ENCODE results near the gene CCDC134. TPM values are rescaled to one million over a fixed set of nuclear protein-coding genes. Genes with fewer than 3 reads are reported as not detected.
"Not testable (repeated sequence)": the region's sequence is repeated elsewhere in the genome, so short reads cannot be mapped to it uniquely, and the experiment has no call there.

CCDC134 gene
- total RNA-seq, 1 donor from 2014 or later, result 13.2 TPM

DNA sequence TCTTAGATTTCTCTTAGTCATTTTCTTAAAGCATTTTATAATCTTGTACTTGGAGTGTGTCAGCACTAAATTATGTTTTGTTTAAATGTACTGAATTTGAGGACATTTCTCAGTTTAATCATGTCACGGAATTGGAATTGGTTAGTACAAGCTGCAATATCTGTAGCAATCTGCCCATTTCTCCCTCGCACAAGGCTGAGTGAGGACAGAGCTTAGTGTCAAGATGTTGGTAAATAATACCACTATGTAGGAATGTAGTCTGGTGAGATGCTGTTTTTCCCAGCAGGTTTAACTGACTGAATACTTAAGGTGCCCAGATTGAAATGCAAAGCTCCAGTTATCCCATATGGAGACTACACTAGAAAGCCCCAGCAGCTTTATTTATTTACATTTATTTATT, 63.0 kb downstream of the CCDC134 start:
- no peaks in the 10 kb centered on the region for H3K9me3 Mint-ChIP-seq
- no peak for DNase-seq
- CTCF ChIA-PET, result interaction anchor here (1.8 to 2.6 kb wide), 3 partner anchors 29 to 77 kb away, joined by 7 to 27 read pairs (median 7); no protein-coding TSS in a partner anchor
- TF ChIP-seq, protein P1, sequence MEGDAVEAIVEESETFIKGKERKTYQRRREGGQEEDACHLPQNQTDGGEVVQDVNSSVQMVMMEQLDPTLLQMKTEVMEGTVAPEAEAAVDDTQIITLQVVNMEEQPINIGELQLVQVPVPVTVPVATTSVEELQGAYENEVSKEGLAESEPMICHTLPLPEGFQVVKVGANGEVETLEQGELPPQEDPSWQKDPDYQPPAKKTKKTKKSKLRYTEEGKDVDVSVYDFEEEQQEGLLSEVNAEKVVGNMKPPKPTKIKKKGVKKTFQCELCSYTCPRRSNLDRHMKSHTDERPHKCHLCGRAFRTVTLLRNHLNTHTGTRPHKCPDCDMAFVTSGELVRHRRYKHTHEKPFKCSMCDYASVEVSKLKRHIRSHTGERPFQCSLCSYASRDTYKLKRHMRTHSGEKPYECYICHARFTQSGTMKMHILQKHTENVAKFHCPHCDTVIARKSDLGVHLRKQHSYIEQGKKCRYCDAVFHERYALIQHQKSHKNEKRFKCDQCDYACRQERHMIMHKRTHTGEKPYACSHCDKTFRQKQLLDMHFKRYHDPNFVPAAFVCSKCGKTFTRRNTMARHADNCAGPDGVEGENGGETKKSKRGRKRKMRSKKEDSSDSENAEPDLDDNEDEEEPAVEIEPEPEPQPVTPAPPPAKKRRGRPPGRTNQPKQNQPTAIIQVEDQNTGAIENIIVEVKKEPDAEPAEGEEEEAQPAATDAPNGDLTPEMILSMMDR (IDR thresholded peaks at IDR 0.05), result no peak
- H3K36me3 Mint-ChIP-seq (ENCODE audit: low read depth), result peaks cover 37% of the 10 kb centered on the region
- peaks cover 77% of the 10 kb centered on the region for H3K4me1 Mint-ChIP-seq
- intact Hi-C loops (cut with micrococcal nuclease), result loop anchor here (2.0 to 5.0 kb wide), 3 partner anchors 13 to 116 kb away; no protein-coding TSS in a partner anchor
- peak overlapping the region; percentile 93 for H3K27ac Mint-ChIP-seq
- ATAC-seq (ENCODE audit: low read depth), result no peak
- POLR2A ChIA-PET, result interaction anchor here (0.6 to 12.4 kb wide), 12 partner anchors 19 to 787 kb away, joined by 3 to 166 read pairs (median 10); partner anchors contain the start of genes CCDC134, SNU13, SREBF2 and TNFRSF13C
- H3K27me3 Mint-ChIP-seq, result no peaks in the 10 kb centered on the region
- H3K4me3 Mint-ChIP-seq, result peak overlapping the region; percentile 72

DNA sequence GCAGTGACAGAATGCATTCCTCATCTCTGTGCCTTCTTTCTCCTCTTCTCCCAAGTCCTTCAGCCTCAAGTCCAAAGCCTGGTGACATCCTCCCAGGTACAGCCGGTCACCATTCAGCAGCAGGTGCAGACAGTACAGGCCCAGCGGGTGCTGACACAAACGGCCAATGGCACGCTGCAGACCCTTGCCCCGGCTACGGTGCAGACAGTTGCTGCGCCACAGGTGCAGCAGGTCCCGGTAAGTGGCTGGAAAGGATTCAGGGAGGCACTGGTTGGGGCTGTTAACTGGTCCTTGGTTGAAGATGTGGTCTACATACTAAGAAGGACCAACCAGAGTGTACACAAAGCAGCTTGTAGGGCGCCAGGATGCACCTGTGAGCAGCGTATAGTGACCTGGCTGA, 68.1 kb downstream of the CCDC134 start:
- DNase-seq, result no peak
- ATAC-seq (ENCODE audit: low read depth), result no peak
- peaks cover 73% of the 10 kb centered on the region for H3K36me3 Mint-ChIP-seq (ENCODE audit: low read depth)
- TF ChIP-seq, protein P1 (IDR thresholded peaks at IDR 0.05), result no peak
- no peak overlapping the region for H3K27ac Mint-ChIP-seq
- peaks cover 49% of the 10 kb centered on the region for H3K4me1 Mint-ChIP-seq
- intact Hi-C loops (cut with micrococcal nuclease), result no loop called here
- H3K4me3 Mint-ChIP-seq, result no peak overlapping the region
- H3K9me3 Mint-ChIP-seq, result no peaks in the 10 kb centered on the region
- ChIA-PET CTCF (no interaction called here), POLR2A (no interaction called here)
- no peaks in the 10 kb centered on the region for H3K27me3 Mint-ChIP-seq

DNA sequence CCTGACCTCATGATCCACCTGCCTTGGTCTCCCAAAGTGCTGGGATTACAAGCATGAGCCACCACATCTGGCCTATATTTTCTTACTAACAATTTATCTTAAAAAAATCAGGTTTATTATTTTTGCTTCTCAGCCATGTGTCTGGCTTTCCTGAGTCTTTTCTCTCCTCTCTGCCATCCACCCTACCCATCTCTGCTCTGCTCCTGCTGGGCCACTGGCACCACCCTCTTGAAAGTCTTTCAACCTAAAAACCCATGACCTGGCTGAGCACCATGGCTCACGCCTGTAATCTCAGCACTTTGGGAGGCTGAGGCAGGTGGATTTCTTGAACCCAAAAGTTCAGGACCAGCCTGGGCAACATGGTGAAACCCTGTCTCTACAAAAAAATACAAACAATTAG, 69.6 kb downstream of the CCDC134 start:
- H3K27me3 Mint-ChIP-seq; ATAC-seq (ENCODE audit: low read depth); H3K4me3 Mint-ChIP-seq; H3K9me3 Mint-ChIP-seq; CTCF ChIA-PET; intact Hi-C loops (cut with micrococcal nuclease); H3K27ac Mint-ChIP-seq; DNase-seq: not testable (repeated sequence)
- peaks cover 84% of the 10 kb centered on the region for H3K36me3 Mint-ChIP-seq (ENCODE audit: low read depth)
- POLR2A ChIA-PET, result interaction anchor here (0.7 to 1.5 kb wide), 2 partner anchors 10 to 12 kb away, joined by 5 to 13 read pairs; no protein-coding TSS in a partner anchor
- H3K4me1 Mint-ChIP-seq, result peaks cover 41% of the 10 kb centered on the region

DNA sequence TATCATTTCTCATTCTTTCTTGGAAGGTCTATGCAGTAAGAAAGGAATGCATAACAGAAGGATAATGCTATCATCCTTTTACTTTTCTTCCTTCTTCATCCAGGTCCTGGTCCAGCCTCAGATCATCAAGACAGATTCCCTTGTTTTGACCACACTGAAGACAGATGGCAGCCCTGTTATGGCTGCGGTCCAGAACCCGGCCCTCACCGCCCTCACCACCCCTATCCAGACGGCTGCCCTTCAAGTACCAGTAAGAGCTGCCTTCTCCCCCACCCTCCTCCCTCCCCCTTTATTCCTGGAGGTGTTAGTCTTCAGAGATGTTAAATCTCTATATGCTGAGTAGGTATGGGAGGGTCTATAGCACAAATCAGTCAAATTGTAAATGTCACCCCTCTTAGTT, 70.3 kb downstream of the CCDC134 start:
- Mint-ChIP-seq H3K36me3 (ENCODE audit: low read depth) (peaks cover 86% of the 10 kb centered on the region), H3K4me1 (peaks cover 34% of the 10 kb centered on the region), H3K4me3 (no peak overlapping the region), H3K27me3 (no peaks in the 10 kb centered on the region), H3K27ac (no peak overlapping the region), H3K9me3 (no peaks in the 10 kb centered on the region)
- DNase-seq, result no peak
- POLR2A ChIA-PET, result interaction anchor here (0.6 to 1.5 kb wide), 3 partner anchors 13 to 537 kb away, joined by 3 to 5 read pairs (median 4); partner anchors contain the start of gene TNFRSF13C
- CTCF ChIA-PET, result no interaction called here
- TF ChIP-seq, protein P1 (IDR thresholded peaks at IDR 0.05), result no peak
- ATAC-seq (ENCODE audit: low read depth), result no peak
- intact Hi-C loops (cut with micrococcal nuclease), result no loop called here

DNA sequence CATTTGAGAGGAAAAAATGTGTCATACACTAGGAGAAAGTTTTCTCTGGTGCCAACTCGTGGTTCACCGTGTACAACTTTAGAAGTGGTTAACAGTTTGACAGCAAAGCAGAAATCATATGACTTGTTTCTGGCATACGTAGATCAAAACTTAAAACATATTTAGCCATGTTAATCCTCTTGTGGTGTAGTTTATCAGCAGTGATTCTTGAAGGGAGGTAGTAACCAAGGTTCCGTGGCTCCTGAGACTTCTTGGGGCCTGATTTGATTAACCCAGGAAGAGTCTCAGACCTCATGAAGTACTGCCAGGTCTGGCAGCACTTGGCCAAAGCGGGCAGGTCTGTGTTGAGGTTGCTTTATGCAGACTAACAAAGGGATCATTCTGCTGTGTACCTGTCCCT, 72.9 kb downstream of the CCDC134 start:
- no peaks in the 10 kb centered on the region for H3K27me3 Mint-ChIP-seq
- TF ChIP-seq, protein P1 (IDR thresholded peaks at IDR 0.05), result no peak
- peaks cover 86% of the 10 kb centered on the region for H3K36me3 Mint-ChIP-seq (ENCODE audit: low read depth)
- peaks cover 20% of the 10 kb centered on the region for H3K4me1 Mint-ChIP-seq
- CTCF ChIA-PET, result no interaction called here
- no peak overlapping the region for H3K4me3 Mint-ChIP-seq
- H3K27ac Mint-ChIP-seq, result peak overlapping the region; percentile 48
- no peaks in the 10 kb centered on the region for H3K9me3 Mint-ChIP-seq
- peak; percentile 29 for ATAC-seq (ENCODE audit: low read depth)
- intact Hi-C loops (cut with micrococcal nuclease), result loop anchor here (2.0 kb wide), 1 partner anchor 15 kb away; no protein-coding TSS in a partner anchor
- POLR2A ChIA-PET, result interaction anchor here (2.1 kb wide), 1 partner anchor 11 kb away, joined by 15 read pairs; no protein-coding TSS in a partner anchor
- DNase-seq, result no peak

Measured in activated B cell treated with CpG ODN at 0.5 μM for 24 hours (primary cell).